Left renal cortex interstitium (tissue), 4 donors: ENCODE results near the gene SNN. TPM values are rescaled to one million over a fixed set of nuclear protein-coding genes. Genes with fewer than 3 reads are reported as not detected.

Source experiments
- DNase-seq, 4 donors: peaks; one replicate each; pipeline ENCODE4 v3.0.0-alpha.2; 2013; ENCODE audit warnings: low read depth in 4 of 4, low spot score in 2 of 4, missing footprints in 1 of 4
- polyA plus RNA-seq, 4 donors: library from polyadenylated mRNA; unstranded; fragments of 120-200 nt; gene quantifications; one replicate each; pipeline ENCODE4 v1.2.1, GENCODE V29; 2013; ENCODE audit not compliant: insufficient read length in 4 of 4

The SNN gene
- polyA plus RNA-seq, 4 donors: 30.4 to 39.4 (median 37.4) TPM

- no peak for DNase-seq
These were observed 28.2 kb downstream of the SNN start for GRCh38 chr16:11696266-11697012.

- DNase-seq: no peak
These were observed 29.1 kb downstream of the SNN start for GRCh38 chr16:11697319-11697718.

DNA sequence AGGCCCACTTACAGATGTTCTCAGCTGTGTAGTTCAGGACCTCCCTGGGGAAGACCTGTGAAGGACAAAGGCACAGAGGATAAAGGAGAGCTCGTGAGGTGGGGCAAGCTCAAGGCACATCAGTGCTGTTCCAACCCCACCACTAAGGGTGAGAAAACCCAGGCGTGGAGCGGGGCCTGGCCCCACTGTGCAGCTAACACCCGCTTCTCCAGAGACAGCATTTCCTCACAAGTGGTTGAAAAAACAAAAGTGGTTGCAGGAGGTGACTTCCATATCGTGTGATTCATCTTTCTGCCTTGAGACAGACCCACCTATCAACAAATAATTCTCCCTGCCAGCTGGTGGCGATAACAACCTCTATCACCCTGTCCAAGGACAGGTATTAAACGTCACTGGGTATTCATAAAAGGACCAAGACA is 30.0 kb downstream of the SNN start:
- DNase-seq: no peak

DNA sequence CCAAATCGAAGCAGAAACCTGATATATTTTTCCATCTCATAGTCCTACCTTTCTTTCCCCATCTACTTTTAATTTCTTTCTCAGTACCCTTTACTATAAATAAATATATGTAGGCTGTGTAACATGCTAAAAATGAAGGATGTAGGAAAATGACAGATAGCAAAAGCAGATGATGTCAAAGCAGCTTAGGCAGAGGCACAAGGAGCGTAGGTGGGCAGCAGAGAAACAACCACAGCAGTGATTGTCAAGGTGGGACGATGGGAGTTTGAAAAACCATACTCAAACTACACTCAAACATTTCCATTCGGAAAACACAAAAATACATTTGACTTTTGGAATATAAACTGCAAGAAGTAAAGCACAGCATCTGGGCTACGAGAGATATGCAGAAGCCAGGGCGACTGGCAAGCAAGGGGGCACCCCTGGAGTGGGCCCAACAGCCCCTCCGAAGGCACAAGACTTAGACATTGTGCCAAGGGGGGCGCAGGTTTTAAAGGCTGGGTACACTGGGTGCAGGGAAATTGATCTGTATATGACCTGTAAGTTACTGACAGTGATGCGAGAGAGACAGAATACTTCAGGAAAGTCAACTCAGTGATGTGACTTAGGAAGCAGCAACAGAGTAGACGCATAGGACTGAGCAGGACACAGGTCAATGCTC is 31.1 kb downstream of the SNN start:
- DNase-seq: no peak

DNA sequence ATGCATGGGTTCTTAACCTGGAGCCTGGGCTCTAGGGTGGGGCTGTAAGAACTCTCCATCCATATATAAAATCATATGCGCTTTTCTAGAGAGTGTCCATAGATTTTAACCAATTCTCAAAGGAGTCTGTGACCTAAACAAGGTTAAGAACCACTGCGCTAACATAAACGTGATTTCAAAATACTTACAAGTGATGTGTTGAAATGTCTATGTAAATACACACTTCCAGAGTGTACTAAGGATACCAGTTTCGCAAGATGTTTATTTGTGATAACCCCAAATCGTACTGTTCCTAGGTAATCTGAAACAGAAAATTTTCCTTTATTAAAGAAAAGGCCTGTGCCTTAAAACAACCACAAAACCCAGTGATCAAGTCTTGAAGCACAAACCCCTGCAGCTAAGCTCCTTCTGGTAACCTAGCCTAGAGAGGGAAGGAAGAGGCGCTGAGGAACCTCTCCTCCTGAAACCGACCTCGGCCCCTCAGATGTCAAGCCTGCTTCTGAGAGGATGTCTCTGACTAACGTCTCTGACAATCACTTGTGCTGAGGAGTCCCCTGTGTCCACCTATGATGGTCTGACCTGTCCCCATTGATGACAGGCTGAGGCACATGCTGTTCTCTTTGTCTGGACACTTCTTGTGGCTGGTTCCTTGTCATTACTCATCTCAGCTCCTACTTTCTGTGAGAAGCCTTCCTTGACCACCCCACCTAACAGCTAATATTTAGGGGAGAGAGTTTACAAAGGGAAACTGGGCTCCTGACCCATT is 32.2 kb downstream of the SNN start:
- no peak for DNase-seq

DNA sequence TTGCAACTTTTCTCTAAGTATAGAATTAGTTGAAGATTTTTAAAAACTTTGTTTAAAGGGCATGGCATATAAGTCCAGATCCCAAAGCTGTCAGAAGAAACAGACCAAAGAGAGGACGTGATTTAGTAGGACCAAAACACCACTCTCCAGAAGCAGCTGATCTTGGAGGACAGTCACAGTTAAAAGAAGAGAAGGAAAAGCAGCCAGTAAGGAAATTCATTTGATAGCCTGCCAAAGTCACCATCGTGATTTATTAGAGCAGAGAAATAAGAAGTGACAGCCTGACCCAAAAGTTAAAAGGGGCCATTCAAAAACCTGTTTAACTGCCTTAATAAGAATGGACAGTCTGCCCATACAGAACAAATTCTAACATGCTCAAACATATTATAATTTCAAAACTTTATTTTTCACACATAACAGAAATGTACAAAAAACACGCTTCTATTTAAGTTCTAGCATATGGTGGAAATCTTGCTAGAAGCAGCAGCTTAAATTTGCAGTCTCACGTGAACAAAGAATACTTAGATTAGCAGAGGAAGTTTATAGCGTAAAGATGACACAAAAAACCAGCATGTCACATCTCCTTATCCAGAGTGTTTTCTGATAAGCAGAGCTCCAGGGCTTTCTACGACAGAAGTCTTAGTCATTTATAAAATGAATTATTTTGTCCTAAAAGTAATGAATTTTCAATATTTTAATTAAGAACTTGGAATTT is 37.2 kb downstream of the SNN start:
- no peak for DNase-seq

- DNase-seq: no peak
These were observed 38.0 kb downstream of the SNN start for GRCh38 chr16:11706180-11706742.

DNA sequence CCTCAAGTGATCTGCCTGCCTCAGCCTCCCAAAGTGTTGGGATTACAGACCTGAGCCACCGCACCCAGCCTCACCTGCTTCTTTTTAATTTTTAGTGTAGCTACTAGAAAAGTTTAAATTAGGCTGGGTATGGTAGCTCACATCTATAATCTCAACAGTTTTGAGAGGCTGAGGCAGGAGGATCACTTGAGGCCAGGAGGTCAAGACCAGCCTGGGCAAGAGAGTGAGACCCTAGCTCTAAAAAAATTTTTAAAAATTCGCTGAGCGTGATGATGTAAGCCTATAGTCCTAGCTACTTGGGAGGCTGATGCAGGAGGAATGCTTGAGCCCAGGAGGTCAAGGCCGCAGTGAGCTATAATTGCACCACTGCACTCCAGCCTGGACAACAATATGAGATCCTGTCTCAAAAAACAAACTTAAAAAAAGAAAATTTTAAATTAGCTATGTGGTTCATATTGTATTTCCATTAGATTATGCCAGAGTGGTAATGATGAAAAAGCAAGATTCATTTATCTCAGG is 39.5 kb downstream of the SNN start:
- no peak for DNase-seq

GRCh38 chr16:11708421-11708820 is 40.2 kb downstream of the SNN start:
- no peak for DNase-seq

DNA sequence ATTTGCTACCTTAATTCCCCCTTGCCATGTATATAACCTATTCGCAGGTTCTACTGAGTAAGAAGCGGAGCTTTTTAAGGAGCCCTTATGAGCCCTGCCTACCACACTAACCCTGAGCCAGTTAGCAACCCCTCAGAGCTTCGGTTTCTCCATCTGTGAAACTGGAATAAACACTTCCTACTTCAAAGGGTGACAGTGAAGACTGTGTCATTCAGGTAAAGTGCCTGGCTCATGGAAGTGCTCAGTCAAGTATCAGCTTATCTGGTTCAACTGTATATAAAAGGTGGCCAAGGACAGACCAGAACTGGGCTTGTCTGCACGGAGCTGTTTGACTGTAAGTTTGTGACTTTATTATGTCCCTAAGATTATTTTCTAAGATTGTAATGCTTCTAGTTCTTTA is 43.4 kb downstream of the SNN start:
- no peak for DNase-seq

DNA sequence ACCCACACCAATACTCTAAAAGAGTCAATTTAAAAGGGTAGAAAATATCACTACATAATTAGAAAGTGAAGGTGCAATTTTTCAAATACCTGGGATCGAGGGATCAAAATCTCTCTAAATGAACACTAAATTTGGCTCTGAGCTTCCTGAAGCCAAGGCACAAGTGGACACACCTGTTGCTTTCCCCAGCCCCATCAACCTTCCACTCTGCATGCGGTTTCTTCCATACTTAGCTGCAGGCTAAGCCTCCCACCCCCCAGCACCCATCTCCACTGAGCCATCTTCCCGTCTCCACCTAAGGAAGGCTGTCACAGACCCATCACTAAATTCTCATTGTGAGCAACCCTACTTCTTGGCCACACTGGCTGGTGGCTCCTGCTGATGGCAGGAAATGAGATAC is 43.9 kb downstream of the SNN start:
- DNase-seq: no peak

DNA sequence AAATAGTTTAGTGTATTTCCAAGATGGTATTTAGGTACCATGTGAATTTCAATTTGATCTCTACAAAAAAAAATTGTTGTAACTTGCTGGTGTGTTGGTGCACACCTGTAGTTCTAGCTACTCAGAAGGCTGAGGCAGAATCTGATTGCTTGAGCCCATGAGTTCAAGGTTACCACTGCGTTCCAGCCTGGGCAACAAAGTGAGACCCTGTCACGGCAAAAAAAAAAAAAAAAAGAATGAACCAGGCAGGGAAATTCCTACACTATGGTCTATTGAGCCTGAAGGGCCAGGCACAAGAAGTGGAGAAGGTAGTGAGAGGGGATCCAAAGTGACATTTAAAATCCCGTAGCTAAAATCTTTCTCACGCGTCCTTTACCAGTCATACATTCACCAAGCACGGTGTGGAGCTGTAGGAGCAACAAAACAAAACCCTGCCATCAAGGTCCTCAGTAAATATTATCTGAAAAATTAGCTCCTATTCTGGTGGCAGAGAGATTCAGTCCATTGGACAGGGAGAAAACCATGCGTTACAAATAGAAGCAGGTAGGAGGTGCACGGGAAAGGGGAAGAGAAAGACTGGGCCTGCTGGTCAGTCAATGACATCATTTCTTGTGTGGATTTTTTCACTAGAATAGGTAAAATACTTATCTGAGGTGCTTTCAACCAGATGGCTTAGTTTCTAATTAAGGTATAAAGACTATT is 47.1 kb downstream of the SNN start:
- DNase-seq: no peak

DNA sequence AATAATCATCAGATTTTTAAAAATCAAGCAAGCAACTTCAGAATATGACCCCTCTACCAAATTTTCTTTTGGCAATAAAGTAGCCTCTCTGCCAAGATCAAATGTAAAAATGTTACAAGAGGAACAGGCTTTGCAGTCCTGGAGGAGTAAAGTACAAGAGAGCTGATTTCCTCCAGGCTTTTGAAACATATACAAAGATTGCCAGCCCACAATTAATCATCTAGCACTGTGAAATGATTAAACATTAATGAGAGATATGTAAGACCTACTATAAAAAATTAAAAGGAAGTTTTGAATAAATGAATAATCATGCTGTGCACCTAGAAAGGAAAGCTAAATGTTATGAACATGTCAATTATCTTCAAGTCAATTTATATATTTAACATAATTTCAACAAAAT is 48.1 kb downstream of the SNN start:
- no peak for DNase-seq

DNA sequence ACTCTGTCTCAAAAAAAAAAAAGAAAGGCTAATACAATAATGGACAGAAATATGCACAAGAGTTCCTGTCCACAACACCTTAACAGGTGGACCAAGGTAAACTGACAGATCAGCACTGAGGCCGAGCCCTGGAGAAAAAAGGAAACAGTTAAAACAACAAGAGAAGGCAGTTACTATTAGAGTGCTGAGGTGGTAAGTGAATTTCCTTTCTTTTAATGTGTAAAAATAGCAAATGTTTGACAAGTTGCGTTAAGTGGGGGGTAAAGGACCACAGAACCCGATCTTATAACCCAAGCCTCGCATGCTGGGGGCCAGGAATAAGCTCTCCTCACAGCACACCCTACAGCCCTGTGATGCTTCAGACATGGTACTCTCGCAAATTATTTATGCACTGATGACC is 49.6 kb downstream of the SNN start:
- no peak for DNase-seq

DNA sequence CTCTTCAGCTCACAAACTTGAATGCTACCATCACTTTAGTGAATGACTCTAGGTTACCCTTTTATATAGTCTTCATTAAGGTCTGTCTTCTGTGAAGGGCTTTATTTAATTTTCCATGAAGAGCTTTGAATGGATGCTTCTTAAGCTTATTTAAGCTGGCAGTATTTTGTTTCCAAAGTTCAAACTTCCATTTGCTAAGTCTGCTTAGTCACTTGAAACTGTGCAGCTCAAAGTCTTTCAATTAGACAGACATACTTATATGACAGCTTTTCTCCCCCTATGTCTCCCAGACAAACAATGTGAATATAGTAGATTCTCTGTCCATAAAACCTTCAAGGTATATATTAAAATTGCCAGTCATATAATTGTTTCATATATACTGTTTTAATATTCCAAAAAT is 50.9 kb downstream of the SNN start:
- DNase-seq: no peak

DNA sequence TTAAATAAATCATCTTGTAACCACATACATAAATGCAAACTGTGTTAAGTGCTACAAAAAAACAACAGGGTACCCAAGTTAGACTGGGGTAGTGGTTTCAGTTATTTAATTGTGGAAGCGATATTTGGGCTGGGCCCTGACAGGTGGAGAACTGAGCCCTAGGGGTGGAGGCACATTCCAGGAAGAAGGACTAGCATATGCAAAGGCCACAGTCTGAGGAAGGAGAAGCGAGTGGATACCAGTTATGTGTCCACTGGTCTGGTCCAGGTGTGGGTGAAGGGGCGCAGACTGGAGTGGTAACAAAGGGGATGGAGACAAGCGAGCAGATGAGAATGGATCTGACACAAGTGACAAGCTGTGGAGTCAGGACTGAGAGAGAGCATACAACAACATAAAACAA is 51.5 kb downstream of the SNN start:
- DNase-seq: no peak

GRCh38 chr16:11721781-11722467 is 53.7 kb downstream of the SNN start:
- DNase-seq: no peak

DNA sequence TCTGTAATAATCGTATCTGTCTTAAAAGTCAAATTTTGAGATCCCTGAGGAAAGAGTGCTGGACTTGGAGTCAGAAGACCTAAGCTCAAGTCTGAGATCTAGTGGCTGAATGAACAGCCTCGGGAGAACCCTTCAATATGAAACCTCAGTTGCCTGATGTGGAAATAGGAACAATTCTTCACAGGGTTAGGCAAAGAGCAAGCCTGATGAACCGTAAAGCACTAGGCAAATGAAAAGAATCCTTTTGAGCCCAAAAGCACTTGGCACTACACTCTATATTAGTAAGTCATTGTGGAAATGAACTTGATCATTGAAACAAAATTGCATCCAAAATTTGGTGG is 54.2 kb downstream of the SNN start:
- DNase-seq: no peak

GRCh38 chr16:11725457-11725856 is 57.2 kb downstream of the SNN start:
- DNase-seq: no peak
